HCT116 (cell line): ENCODE data around the gene FLCN.

Experiments
- CTCF ChIP-seq, 3 experiments: fragments of 200-600 bp in 1 of 3; sonication (generic) in 1 of 3; IDR thresholded peaks in 2 of 3; conservative IDR thresholded peaks in 1 of 3; 2 replicates each; pipeline ENCODE4 v1.5.1; 2012 to 2017; ENCODE audit warnings: low read depth in 2 of 3, low read length in 2 of 3, antibody characterized with exemption in 1 of 3, borderline replicate concordance in 1 of 3, control low read depth in 1 of 3, mild to moderate bottlenecking in 1 of 3, mixed read lengths in 1 of 3, mixed run types in 1 of 3, moderate library complexity in 1 of 3; ENCODE audit not compliant: insufficient read depth in 1 of 3
- EZH2 ChIP-seq: fragments of 200-600 bp; sonication (generic); IDR thresholded peaks from 2 replicates; pipeline ENCODE4 v1.6.1; 2017; ENCODE audit warnings: antibody characterized with exemption, mixed run types
- EZH2phosphoT487 ChIP-seq: fragments of 200-600 bp; IDR thresholded peaks from 2 replicates; pipeline ENCODE4 v1.6.1; 2018; ENCODE audit warnings: antibody characterized with exemption, borderline replicate concordance
- MAX ChIP-seq: IDR thresholded peaks from 2 replicates; pipeline ENCODE4 v1.6.1; 2012
- POLR2A ChIP-seq: IDR thresholded peaks from 2 replicates; pipeline ENCODE4 v1.7.0; 2011; ENCODE audit warnings: borderline replicate concordance; ENCODE audit not compliant: insufficient read depth, insufficient read length; ENCODE audit errors: extremely low read depth
- RAD21 ChIP-seq: IDR thresholded peaks from 2 replicates; pipeline ENCODE4 v1.6.1; 2012; ENCODE audit warnings: low read depth, mild to moderate bottlenecking
- REST ChIP-seq: IDR thresholded peaks from 2 replicates; pipeline ENCODE4 v1.6.1; 2012; ENCODE audit warnings: low read depth
- SIN3A ChIP-seq: IDR thresholded peaks from 2 replicates; pipeline ENCODE4 v1.6.1; 2012; ENCODE audit warnings: low read depth
- SP1 ChIP-seq: IDR thresholded peaks from 2 replicates; pipeline ENCODE4 v1.6.1; 2012; ENCODE audit warnings: low read depth
- YY1 ChIP-seq: IDR thresholded peaks from 2 replicates; pipeline ENCODE4 v1.6.1; 2011; ENCODE audit warnings: low read length, low read depth, moderate library complexity, mild to moderate bottlenecking; ENCODE audit not compliant: insufficient replicate concordance; ENCODE audit errors: extremely low read depth
- ZFX ChIP-seq: fragments of 450-650 bp; IDR thresholded peaks from 2 replicates; pipeline ENCODE4 v1.6.1; 2017
- ZNF274 ChIP-seq: fragments of 200-500 bp; sonication (Bioruptor generic); IDR thresholded peaks from 2 replicates; pipeline ENCODE4 v1.6.1; 2014; ENCODE audit warnings: mild to moderate bottlenecking, low read depth, low read length, inconsistent platforms

GRCh38 chr17:17168401-17168800 lies 68.6 kb downstream of the FLCN start:
- TF ChIP-seq ZNF274 (no peak), CTCF (IDR thresholded peaks at IDR 0.05 in 2 of 3, conservative IDR thresholded peaks at IDR 0.05 in 1 of 3; ENCODE audit: borderline replicate concordance in 1 of 3, insufficient read depth in 1 of 3, low read depth in 2 of 3, low read length in 2 of 3) (no peak), REST (no peak), MAX (no peak), POLR2A (no peak), RAD21 (no peak), EZH2 (no peak), EZH2phosphoT487 (no peak), ZFX (no peak), SIN3A (no peak), YY1 (no peak), SP1 (no peak)
